A673 (cell line): Measurements from ENCODE around the gene TBCD. TPM values are rescaled to one million over a fixed set of nuclear protein-coding genes. Genes with fewer than 3 reads are reported as not detected.
"Not testable (repeated sequence)": the region's sequence is repeated elsewhere in the genome, so short reads cannot be mapped to it uniquely, and the experiment has no call there.

ENCODE experiments used
- BruUV-seq: library from RNA; stranded (reverse); fragments of 400-500 nt; replicated peaks from 2 replicates; lab custom pipeline; 2021; lab: Mats Ljungman, UMichigan
- CTCF ChIA-PET: fragments of 300-600 bp; sonication (Branson Sonifier 250); formaldehyde crosslinking; loops from one replicate; lab custom pipeline; 2022; ENCODE audit warnings: antibody characterized with exemption; lab: Charles Lee
- POLR2A ChIA-PET: fragments of 300-600 bp; sonication (Branson Sonifier 250); formaldehyde crosslinking; loops from one replicate; lab custom pipeline; 2022; ENCODE audit warnings: antibody characterized with exemption; ENCODE audit not compliant: low non-redundant PET; lab: Charles Lee
- DNase-seq: peaks from one replicate; pipeline ENCODE4 v3.0.0-alpha.2; 2015; ENCODE audit warnings: low spot score
- H3K27ac ChIP-seq: fragments of 200-600 bp; sonication (generic); 2 replicates; pipeline ENCODE4 v1.5.1; 2016; ENCODE audit warnings: mixed run types, low read depth, mild to moderate bottlenecking, mixed read lengths, antibody characterized with exemption, low read length; ENCODE audit not compliant: poor library complexity, severe bottlenecking
- H3K27me3 ChIP-seq: fragments of 200-600 bp; sonication (generic); replicated peaks from 2 replicates; pipeline ENCODE4 v1.6.1; 2017; ENCODE audit warnings: mixed run types, low read depth, mild to moderate bottlenecking, mixed read lengths, antibody characterized with exemption, low read length; ENCODE audit not compliant: insufficient read depth, poor library complexity
- H3K36me3 ChIP-seq: fragments of 200-600 bp; sonication (generic); 2 replicates; pipeline ENCODE4 v1.6.1; 2016; ENCODE audit warnings: mixed run types, mild to moderate bottlenecking, mixed read lengths, antibody characterized with exemption, low read length; ENCODE audit not compliant: insufficient read depth, poor library complexity, severe bottlenecking
- H3K4me1 ChIP-seq: fragments of 200-600 bp; sonication (generic); 2 replicates; pipeline ENCODE4 v1.6.1; 2017; ENCODE audit warnings: mixed run types, mild to moderate bottlenecking, mixed read lengths, antibody characterized with exemption, low read length; ENCODE audit not compliant: insufficient read depth, poor library complexity, severe bottlenecking
- H3K4me3 ChIP-seq: fragments of 200-600 bp; sonication (generic); 2 replicates; pipeline ENCODE4 v1.5.1; 2016; ENCODE audit warnings: low read depth, mixed run types, mild to moderate bottlenecking, mixed read lengths, low read length; ENCODE audit not compliant: poor library complexity, severe bottlenecking
- H3K9me3 ChIP-seq: fragments of 200-600 bp; sonication (generic); 2 replicates; pipeline ENCODE4 v1.6.1; 2016; ENCODE audit warnings: mixed run types, low read depth, mild to moderate bottlenecking, mixed read lengths, antibody characterized with exemption, low read length; ENCODE audit not compliant: poor library complexity, severe bottlenecking
- CTCF ChIP-seq: fragments of 300-800, 200-600 bp; sonication (generic); conservative IDR thresholded peaks from 2 replicates; pipeline ENCODE4 v1.5.1; 2017; ENCODE audit warnings: low read depth, mild to moderate bottlenecking, antibody characterized with exemption, low read length, moderate library complexity, mixed read lengths
- EZH2 ChIP-seq: fragments of 200-600 bp; sonication (generic); IDR thresholded peaks from 2 replicates; pipeline ENCODE4 v1.6.1; 2017; ENCODE audit warnings: borderline replicate concordance, low read depth, mild to moderate bottlenecking, mixed read lengths, antibody characterized with exemption, low read length; ENCODE audit not compliant: poor library complexity, severe bottlenecking
- intact Hi-C: fragments of 100-400 bp; cut with micrococcal nuclease; formaldehyde crosslinking; loops from one replicate; pipeline ENCODE4 v1.10.0; 2022; ENCODE audit not compliant: unreplicated experiment
- total RNA-seq: library from RNA; stranded (reverse); gene quantifications from 2 replicates; pipeline ENCODE4 v1.2.3, GENCODE V29; 2021

Gene TBCD
- total RNA-seq, 1 experiment from 2014 or later = 113 TPM

GRCh38 chr17:82781894-82782274, 30.0 kb downstream of the TBCD start:
- no peak overlapping the region for H3K27ac ChIP-seq
- CTCF ChIA-PET = interaction anchor here (0.5 to 0.7 kb wide), 2 partner anchors 357 to 404 kb away, joined by 3 to 5 read pairs; no protein-coding TSS in a partner anchor
- no TSS peak for BruUV-seq
- H3K9me3 ChIP-seq = no peaks in the 10 kb centered on the region
- intact Hi-C loops = loop anchor here (5.0 kb wide), 2 partner anchors 135 to 180 kb away; no protein-coding TSS in a partner anchor
- no peak overlapping the region for H3K4me3 ChIP-seq
- no peaks in the 10 kb centered on the region for H3K4me1 ChIP-seq
- H3K36me3 ChIP-seq = peaks cover 21% of the 10 kb centered on the region
- TF ChIP-seq CTCF (peak; percentile 98), EZH2 (no peak)
- H3K27me3 ChIP-seq = no peaks in the 10 kb centered on the region
- DNase-seq = peak; percentile 82
- POLR2A ChIA-PET = no interaction called here

GRCh38 chr17:82782657-82783207, 30.9 kb downstream of the TBCD start:
- no TSS peak for BruUV-seq
- no peaks in the 10 kb centered on the region for H3K4me1 ChIP-seq
- CTCF ChIA-PET = no interaction called here
- POLR2A ChIA-PET = no interaction called here
- intact Hi-C loops = loop anchor here (5.0 kb wide), 2 partner anchors 135 to 180 kb away; no protein-coding TSS in a partner anchor
- H3K36me3 ChIP-seq = peaks cover 21% of the 10 kb centered on the region
- TF ChIP-seq CTCF (no peak), EZH2 (no peak)
- H3K27ac ChIP-seq = no peak overlapping the region
- no peak overlapping the region for H3K4me3 ChIP-seq
- no peaks in the 10 kb centered on the region for H3K9me3 ChIP-seq
- H3K27me3 ChIP-seq = no peaks in the 10 kb centered on the region
- no peak for DNase-seq

GRCh38 chr17:82783498-82783897, 31.6 kb downstream of the TBCD start:
- ChIA-PET CTCF (no interaction called here), POLR2A (no interaction called here)
- H3K4me3 ChIP-seq = no peak overlapping the region
- no peaks in the 10 kb centered on the region for H3K9me3 ChIP-seq
- intact Hi-C loops = loop anchor here (5.0 kb wide), 2 partner anchors 134 to 179 kb away; no protein-coding TSS in a partner anchor
- H3K27me3 ChIP-seq = no peaks in the 10 kb centered on the region
- no peak overlapping the region for H3K27ac ChIP-seq
- peaks cover 21% of the 10 kb centered on the region for H3K36me3 ChIP-seq
- H3K4me1 ChIP-seq = no peaks in the 10 kb centered on the region
- BruUV-seq = no TSS peak
- no peak for DNase-seq
- TF ChIP-seq EZH2 (no peak), CTCF (no peak)

GRCh38 chr17:82785581-82785980, 33.7 kb downstream of the TBCD start:
- intact Hi-C loops = not testable (repeated sequence)

More at GRCh38 chr17:82785581-82785980, 33.7 kb downstream of the TBCD start:
- H3K9me3 ChIP-seq, H3K4me3 ChIP-seq, POLR2A ChIA-PET, CTCF ChIA-PET, H3K4me1 ChIP-seq, DNase-seq, H3K27me3 ChIP-seq, H3K27ac ChIP-seq, BruUV-seq: not testable (repeated sequence)
- H3K36me3 ChIP-seq = peaks cover 21% of the 10 kb centered on the region
